ENCODE results near the gene MUSTN1.

MUSTN1 gene

GRCh38 chr3:52805270-52806039, 29.4 kb downstream of the MUSTN1 start:
- DNase-seq (ENCODE audit: low read depth in 2 of 2) = no peak

GRCh38 chr3:52801839-52802238, 33.0 kb downstream of the MUSTN1 start:
- DNase-seq (ENCODE audit: low read depth in 2 of 2) = no peak

- DNase-seq (ENCODE audit: low read depth in 2 of 2) = no peak
Observed at GRCh38 chr3:52800079-52800478, 34.7 kb downstream of the MUSTN1 start.

- DNase-seq (ENCODE audit: low read depth in 2 of 2) = no peak
Observed at GRCh38 chr3:52798978-52799476, 35.8 kb downstream of the MUSTN1 start.

- no peak for DNase-seq (ENCODE audit: low read depth in 2 of 2)
Observed at GRCh38 chr3:52798376-52798977, 36.3 kb downstream of the MUSTN1 start.

GRCh38 chr3:52796411-52796810, 38.4 kb downstream of the MUSTN1 start:
- DNase-seq (ENCODE audit: low read depth in 2 of 2) = no peak

GRCh38 chr3:52795298-52795900, 39.4 kb downstream of the MUSTN1 start:
- DNase-seq (ENCODE audit: low read depth in 2 of 2) = no peak

GRCh38 chr3:52794612-52795099, 40.2 kb downstream of the MUSTN1 start, which contains the start of gene ITIH3:
TSS of gene ITIH3 (plus strand) at chr3:52794796. CDS start at chr3:52794804, 8 bp downstream.
- DNase-seq (ENCODE audit: low read depth in 2 of 2) = no peak

- DNase-seq (ENCODE audit: low read depth in 2 of 2) = no peak
Observed at GRCh38 chr3:52793702-52794611, 40.9 kb downstream of the MUSTN1 start.

GRCh38 chr3:52792961-52793695, 41.7 kb downstream of the MUSTN1 start:
- DNase-seq (ENCODE audit: low read depth in 2 of 2) = no peak

- DNase-seq (ENCODE audit: low read depth in 2 of 2) = no peak
Observed at GRCh38 chr3:52792413-52792812, 42.4 kb downstream of the MUSTN1 start.

GRCh38 chr3:52791928-52792327, 42.9 kb downstream of the MUSTN1 start:
- no peak for DNase-seq (ENCODE audit: low read depth in 2 of 2)

- DNase-seq (ENCODE audit: low read depth in 2 of 2) = no peak
Observed at GRCh38 chr3:52791366-52791765, 43.5 kb downstream of the MUSTN1 start.

GRCh38 chr3:52790741-52791140, 44.1 kb downstream of the MUSTN1 start:
- no peak for DNase-seq (ENCODE audit: low read depth in 2 of 2)

- DNase-seq (ENCODE audit: low read depth in 2 of 2) = no peak
Observed at GRCh38 chr3:52790337-52790736, 44.5 kb downstream of the MUSTN1 start.

GRCh38 chr3:52789746-52790040, 45.1 kb downstream of the MUSTN1 start:
- DNase-seq (ENCODE audit: low read depth in 2 of 2) = no peak

- no peak for DNase-seq (ENCODE audit: low read depth in 2 of 2)
Observed at GRCh38 chr3:52788890-52789745, 45.7 kb downstream of the MUSTN1 start.

- DNase-seq (ENCODE audit: low read depth in 2 of 2) = no peak
Observed at GRCh38 chr3:52787672-52788625, 46.9 kb downstream of the MUSTN1 start.

- DNase-seq (ENCODE audit: low read depth in 2 of 2) = no peak
Observed at GRCh38 chr3:52787246-52787645, 47.6 kb downstream of the MUSTN1 start.

Data from activated CD4-positive, alpha-beta T cell treated with anti-CD3 and anti-CD28 coated beads for 24 hours (primary cell).